Measurements from ENCODE around the gene TSPAN10. TPM values are rescaled to one million over a fixed set of nuclear protein-coding genes. Genes with fewer than 3 reads are reported as not detected.
"Not testable (repeated sequence)": the region's sequence is repeated elsewhere in the genome, so short reads cannot be mapped to it uniquely, and the experiment has no call there.

Gene TSPAN10
- total RNA-seq, 1 donor from 2014 or later = 1.1 TPM

- no peak for DNase-seq
- Histone ChIP-seq H3K27ac (no peak overlapping the region), H3K27me3 (no peaks in the 10 kb centered on the region), H3K36me3 (peaks cover 95% of the 10 kb centered on the region), H3K4me3 (no peak overlapping the region), H3K4me1 (no peaks in the 10 kb centered on the region), H3K9me3 (no peaks in the 10 kb centered on the region)
- intact Hi-C loops (cut with DNase I) = no loop called here
- TF ChIP-seq CTCF (IDR thresholded peaks at IDR 0.05) = no peak
- ATAC-seq = no peak
Measured at GRCh38 chr17:81608605-81609004, 28.4 kb upstream of the TSPAN10 start.

- no peak for TF ChIP-seq CTCF (IDR thresholded peaks at IDR 0.05)
- DNase-seq (no peak), ATAC-seq (no peak)
- Histone ChIP-seq H3K27ac (no peak overlapping the region), H3K27me3 (no peaks in the 10 kb centered on the region), H3K4me3 (no peak overlapping the region), H3K36me3 (peaks cover 91% of the 10 kb centered on the region), H3K9me3 (no peaks in the 10 kb centered on the region), H3K4me1 (peaks cover 7% of the 10 kb centered on the region)
- intact Hi-C loops (cut with DNase I) = no loop called here
Measured at GRCh38 chr17:81609541-81610311, 27.3 kb upstream of the TSPAN10 start.

- Histone ChIP-seq H3K4me3 (no peak overlapping the region), H3K36me3 (peaks cover 92% of the 10 kb centered on the region), H3K9me3 (no peaks in the 10 kb centered on the region), H3K27ac (no peak overlapping the region), H3K4me1 (peaks cover 10% of the 10 kb centered on the region), H3K27me3 (no peaks in the 10 kb centered on the region)
- ATAC-seq = no peak
- DNase-seq = no peak
- no peak for TF ChIP-seq CTCF (IDR thresholded peaks at IDR 0.05)
- intact Hi-C loops (cut with DNase I) = no loop called here
Measured at GRCh38 chr17:81612172-81612970, 24.6 kb upstream of the TSPAN10 start.

- ATAC-seq (no peak), DNase-seq (no peak)
- H3K27ac ChIP-seq = no peak overlapping the region
Measured at GRCh38 chr17:81615401-81615930, 21.5 kb upstream of the TSPAN10 start.

GRCh38 chr17:81616877-81617276 lies 20.1 kb upstream of the TSPAN10 start:
- intact Hi-C loops (cut with DNase I) = no loop called here
- ATAC-seq (no peak), DNase-seq (no peak)
- H3K9me3 ChIP-seq = no peaks in the 10 kb centered on the region
- peaks cover 79% of the 10 kb centered on the region for H3K36me3 ChIP-seq
- no peak overlapping the region for H3K4me3 ChIP-seq
- peaks cover 13% of the 10 kb centered on the region for H3K4me1 ChIP-seq
- H3K27ac ChIP-seq = no peak overlapping the region
- no peaks in the 10 kb centered on the region for H3K27me3 ChIP-seq
- TF ChIP-seq CTCF (IDR thresholded peaks at IDR 0.05) = no peak

More at GRCh38 chr17:81615401-81615930, 21.5 kb upstream of the TSPAN10 start:
- Histone ChIP-seq H3K4me1 (peaks cover 10% of the 10 kb centered on the region), H3K9me3 (no peaks in the 10 kb centered on the region), H3K36me3 (peaks cover 75% of the 10 kb centered on the region), H3K27me3 (no peaks in the 10 kb centered on the region), H3K4me3 (no peak overlapping the region)
- intact Hi-C loops (cut with DNase I) = no loop called here
- no peak for TF ChIP-seq CTCF (IDR thresholded peaks at IDR 0.05)

- H3K4me3 ChIP-seq; H3K27me3 ChIP-seq; ATAC-seq; intact Hi-C loops (cut with DNase I); DNase-seq; H3K9me3 ChIP-seq; H3K27ac ChIP-seq: not testable (repeated sequence)
- H3K36me3 ChIP-seq = peaks cover 77% of the 10 kb centered on the region
- peaks cover 17% of the 10 kb centered on the region for H3K4me1 ChIP-seq
Measured at GRCh38 chr17:81618307-81618706, 18.7 kb upstream of the TSPAN10 start.

Measured in upper lobe of right lung (tissue), 1 donor.